Heart left ventricle (tissue), 13 donors: ENCODE data around the gene GTF2F2.

Source experiments
- POLR2A ChIP-seq, 2 donors: fragments of 450-650 bp; IDR thresholded peaks; one replicate each; pipeline ENCODE4 v1.6.1; 2017; ENCODE audit warnings: antibody characterized with exemption in 2 of 2, mild to moderate bottlenecking in 2 of 2, moderate library complexity in 2 of 2
- TF ChIP-seq, protein P1 (sequence below), 12 donors: fragments of 200-600 bp; sonication (generic) in 4 of 12; IDR thresholded peaks; one replicate each; pipeline versions ENCODE4 v1.5.0 to v1.8.0; 2018 to 2022; ENCODE audit warnings: antibody characterized with exemption in 12 of 12, mild to moderate bottlenecking in 5 of 12
- donor health status: ischemic (EF 13 %, LVEDD 7.1; RV severe dilation, severe dysfunction).
- donor health status: DM: no; HTN: yes; CAD: no.
- donor health status: DM: no; HTN: no; CAD: no.
- donor health status: ischemic (EF 25% LVEDD 6.9; RV normal size, moderate dysfunction).
- donor health status: ischemic (EF 25% LVEDD 5.7; RV mildly dilated, moderate dysfunction).
- donor health status: ischemic (EF 35%, LVEDD 5.7; RV mildly dilated, moderate dysfunction).
- donor health status: nonischemic (EF 11% LVEDD 7.7; RV severe dilation, severe dysfunction).
- donor health status: DM: yes; HTN: yes; CAD: no.
- donor health status: PGD.
- donor health status: ischemic (EF 29% LVEDD 5.4; RV normal size, mild dysfunction).
- donor health status: nonischemic (EF 23%, LVEDD 6.1; RV moderate dilation, normal function).

DNA sequence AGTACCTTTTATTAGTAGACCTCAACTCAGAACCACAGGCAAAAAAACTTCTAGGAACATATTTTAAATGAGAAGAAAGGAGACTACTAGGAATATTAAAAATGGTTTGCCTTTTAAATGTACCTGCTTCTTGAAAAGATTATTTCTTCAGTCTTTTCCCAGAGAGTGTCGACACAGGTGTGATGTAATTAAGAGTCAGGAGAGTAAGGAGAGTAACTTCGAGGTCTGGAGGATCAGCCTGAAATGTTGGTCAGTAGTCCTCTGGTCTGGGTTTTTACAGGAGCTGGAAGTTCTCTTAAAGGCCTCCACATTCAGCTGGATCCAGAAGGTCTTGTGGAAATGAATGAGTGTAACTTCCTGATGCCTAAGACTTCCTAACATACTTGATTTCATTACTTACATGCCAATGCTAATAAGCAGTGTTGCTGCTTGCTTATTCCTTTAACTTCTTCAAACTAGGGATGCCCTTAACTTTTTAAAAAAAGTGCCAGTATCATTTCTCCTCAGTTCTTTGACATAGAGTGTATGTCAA is 80.5 kb downstream of the GTF2F2 start, which contains the start of gene KCTD4:
- TF ChIP-seq POLR2A (IDR thresholded peaks at IDR 0.05): no peak
- TF ChIP-seq, protein P1, sequence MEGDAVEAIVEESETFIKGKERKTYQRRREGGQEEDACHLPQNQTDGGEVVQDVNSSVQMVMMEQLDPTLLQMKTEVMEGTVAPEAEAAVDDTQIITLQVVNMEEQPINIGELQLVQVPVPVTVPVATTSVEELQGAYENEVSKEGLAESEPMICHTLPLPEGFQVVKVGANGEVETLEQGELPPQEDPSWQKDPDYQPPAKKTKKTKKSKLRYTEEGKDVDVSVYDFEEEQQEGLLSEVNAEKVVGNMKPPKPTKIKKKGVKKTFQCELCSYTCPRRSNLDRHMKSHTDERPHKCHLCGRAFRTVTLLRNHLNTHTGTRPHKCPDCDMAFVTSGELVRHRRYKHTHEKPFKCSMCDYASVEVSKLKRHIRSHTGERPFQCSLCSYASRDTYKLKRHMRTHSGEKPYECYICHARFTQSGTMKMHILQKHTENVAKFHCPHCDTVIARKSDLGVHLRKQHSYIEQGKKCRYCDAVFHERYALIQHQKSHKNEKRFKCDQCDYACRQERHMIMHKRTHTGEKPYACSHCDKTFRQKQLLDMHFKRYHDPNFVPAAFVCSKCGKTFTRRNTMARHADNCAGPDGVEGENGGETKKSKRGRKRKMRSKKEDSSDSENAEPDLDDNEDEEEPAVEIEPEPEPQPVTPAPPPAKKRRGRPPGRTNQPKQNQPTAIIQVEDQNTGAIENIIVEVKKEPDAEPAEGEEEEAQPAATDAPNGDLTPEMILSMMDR (IDR thresholded peaks at IDR 0.05): no peak
